Urinary bladder (tissue), 4 donors: ENCODE measurements around the gene MT1E. TPM values are rescaled to one million over a fixed set of nuclear protein-coding genes. Genes with fewer than 3 reads are reported as not detected.

ENCODE experiments used
- DNase-seq: peaks from one replicate; pipeline ENCODE4 v3.0.0-alpha.2; 2015; ENCODE audit errors: extremely low spot score
- H3K27ac ChIP-seq: one replicate; pipeline ENCODE4 v1.5.1; 2013; ENCODE audit warnings: low read depth, mild to moderate bottlenecking, moderate library complexity
- H3K36me3 ChIP-seq: one replicate; pipeline ENCODE4 v1.6.1; 2013; ENCODE audit warnings: mild to moderate bottlenecking, moderate library complexity; ENCODE audit not compliant: insufficient read depth
- H3K4me1 ChIP-seq: one replicate; pipeline ENCODE4 v1.6.1; 2013; ENCODE audit warnings: mild to moderate bottlenecking, moderate library complexity; ENCODE audit not compliant: insufficient read depth
- H3K4me3 ChIP-seq: one replicate; pipeline ENCODE4 v1.5.1; 2013; ENCODE audit warnings: low read depth, low read length
- WGBS: extraction: QIAGEN DNeasy Blood & Tissue Kit; methylation state at CpG from one replicate; pipeline ENCODE4 v1.1.7; 2013; 5-methylcytosine and 5-hydroxymethylcytosine counted together
- polyA plus RNA-seq: library from polyadenylated mRNA; stranded (reverse); fragments of 200-250 nt; gene quantifications from one replicate; pipeline ENCODE4 v1.2.3, GENCODE V29; 2013
- total RNA-seq: library from RNA; depleted of rRNA; stranded (reverse); fragments of >200 nt; gene quantifications from one replicate; pipeline ENCODE4 v1.2.3, GENCODE V29; 2014
- donor health status: healthy with polysubstance abuse.
- donor health status: healthy.

MT1E gene
- total and polyA plus RNA-seq, 2 donors, result 14.7 to 189 TPM

- Histone ChIP-seq H3K27ac (peak within 1 kb of the TSS; percentile 73), H3K4me1 (no peaks in the 10 kb centered on the region), H3K4me3 (peak within 1 kb of the TSS; percentile 44), H3K36me3 (no peaks in the 10 kb centered on the region)
- 13% methylated on average over 68 of the region's 68 CpGs for WGBS
- DNase-seq, result no peak
Measured at GRCh38 chr16:56637814-56638750, 12.5 kb downstream of the MT1E start, which contains the start of gene MT1A. MT1A (plus strand) TSS chr16:56638666; CDS start chr16:56638739, 73 bp downstream.

GRCh38 chr16:56639045-56639444, 13.5 kb downstream of the MT1E start:
- no peak overlapping the region for H3K27ac ChIP-seq
- no peak for DNase-seq
- no peaks in the 10 kb centered on the region for H3K36me3 ChIP-seq
- 67% methylated on average over 1 of the region's 1 CpG for WGBS
- H3K4me1 ChIP-seq, result no peaks in the 10 kb centered on the region
- no peak overlapping the region for H3K4me3 ChIP-seq

- no peak for DNase-seq
- 91% methylated on average over 1 of the region's 1 CpG for WGBS
- H3K4me1 ChIP-seq, result no peaks in the 10 kb centered on the region
- H3K27ac ChIP-seq, result no peak overlapping the region
- no peak overlapping the region for H3K4me3 ChIP-seq
- no peaks in the 10 kb centered on the region for H3K36me3 ChIP-seq
Measured at GRCh38 chr16:56640076-56640475, 14.5 kb downstream of the MT1E start.

GRCh38 chr16:56641166-56641565, 15.6 kb downstream of the MT1E start:
- H3K4me3 ChIP-seq, result no peak overlapping the region
- no peak for DNase-seq
- 92% methylated on average over 2 of the region's 2 CpGs for WGBS
- no peaks in the 10 kb centered on the region for H3K4me1 ChIP-seq
- no peak overlapping the region for H3K27ac ChIP-seq
- H3K36me3 ChIP-seq, result no peaks in the 10 kb centered on the region

GRCh38 chr16:56643080-56643778, 17.6 kb downstream of the MT1E start:
- 7% methylated on average over 42 of the region's 42 CpGs for WGBS
- Histone ChIP-seq H3K4me1 (no peaks in the 10 kb centered on the region), H3K36me3 (no peaks in the 10 kb centered on the region), H3K4me3 (peak overlapping the region; percentile 29), H3K27ac (no peak overlapping the region)
- no peak for DNase-seq

GRCh38 chr16:56643833-56644232, 18.3 kb downstream of the MT1E start:
- no peak overlapping the region for H3K4me3 ChIP-seq
- no peak overlapping the region for H3K27ac ChIP-seq
- 46% methylated on average over 5 of the region's 5 CpGs for WGBS
- H3K4me1 ChIP-seq, result no peaks in the 10 kb centered on the region
- H3K36me3 ChIP-seq, result no peaks in the 10 kb centered on the region
- DNase-seq, result no peak

- no peaks in the 10 kb centered on the region for H3K4me1 ChIP-seq
- H3K4me3 ChIP-seq, result no peak overlapping the region
- 85% methylated on average over 1 of the region's 1 CpG for WGBS
- H3K27ac ChIP-seq, result no peak overlapping the region
- no peak for DNase-seq
- no peaks in the 10 kb centered on the region for H3K36me3 ChIP-seq
Measured at GRCh38 chr16:56645311-56645710, 19.7 kb downstream of the MT1E start.

- Histone ChIP-seq H3K27ac (no peak overlapping the region), H3K36me3 (no peaks in the 10 kb centered on the region), H3K4me3 (no peak overlapping the region), H3K4me1 (no peaks in the 10 kb centered on the region)
- WGBS, result 2% methylated on average over 1 of the region's 1 CpG
- no peak for DNase-seq
Measured at GRCh38 chr16:56645838-56646237, 20.3 kb downstream of the MT1E start.

GRCh38 chr16:56647641-56648431, 22.3 kb downstream of the MT1E start:
- no peaks in the 10 kb centered on the region for H3K36me3 ChIP-seq
- H3K4me1 ChIP-seq, result no peaks in the 10 kb centered on the region
- H3K27ac ChIP-seq, result no peak overlapping the region
- H3K4me3 ChIP-seq, result no peak overlapping the region
- no peak for DNase-seq
- WGBS, result 30% methylated on average over 33 of the region's 33 CpGs

- WGBS, result 98% methylated on average over 2 of the region's 2 CpGs
- Histone ChIP-seq H3K4me3 (no peak overlapping the region), H3K36me3 (no peaks in the 10 kb centered on the region), H3K4me1 (no peaks in the 10 kb centered on the region), H3K27ac (no peak overlapping the region)
- no peak for DNase-seq
Measured at GRCh38 chr16:56649271-56649670, 23.7 kb downstream of the MT1E start.

GRCh38 chr16:56649820-56650219, 24.2 kb downstream of the MT1E start:
- no peaks in the 10 kb centered on the region for H3K36me3 ChIP-seq
- no peak overlapping the region for H3K4me3 ChIP-seq
- no peak for DNase-seq
- H3K4me1 ChIP-seq, result no peaks in the 10 kb centered on the region
- WGBS, result 78% methylated on average over 3 of the region's 3 CpGs
- H3K27ac ChIP-seq, result no peak overlapping the region

- H3K4me3 ChIP-seq, result no peak within 1 kb of the TSS
- H3K36me3 ChIP-seq, result no peaks in the 10 kb centered on the region
- no peak for DNase-seq
- WGBS, result 64% methylated on average over 7 of the region's 7 CpGs
- no peaks in the 10 kb centered on the region for H3K4me1 ChIP-seq
- no peak within 1 kb of the TSS for H3K27ac ChIP-seq
Measured at GRCh38 chr16:56651586-56651985, 26.0 kb downstream of the MT1E start, which contains the start of gene MT1B. MT1B (plus strand) TSS chr16:56651886; CDS start chr16:56651954, 68 bp downstream.

- no peak for DNase-seq
- 43% methylated on average over 1 of the region's 1 CpG for WGBS
- H3K4me3 ChIP-seq, result no peak overlapping the region
Measured at GRCh38 chr16:56652600-56652999, 27.0 kb downstream of the MT1E start.

More at GRCh38 chr16:56652600-56652999, 27.0 kb downstream of the MT1E start:
- Histone ChIP-seq H3K4me1 (no peaks in the 10 kb centered on the region), H3K36me3 (no peaks in the 10 kb centered on the region), H3K27ac (no peak overlapping the region)
